Cortex of kidney (tissue), 1 donor: ENCODE data around the gene MGMT.

Experiments
- DNase-seq: peaks from one replicate; lab custom pipeline; 2025; lab: John Stamatoyannopoulos, UW

MGMT gene

GRCh38 chr10:129654461-129654860 lies 187.4 kb downstream of the MGMT start:
- no peak for DNase-seq

- no peak for DNase-seq
Observed at GRCh38 chr10:129655007-129655678, 188.1 kb downstream of the MGMT start.

GRCh38 chr10:129655679-129656031 lies 188.6 kb downstream of the MGMT start:
- DNase-seq: no peak

- DNase-seq: no peak
Observed at GRCh38 chr10:129656642-129657041, 189.6 kb downstream of the MGMT start.

GRCh38 chr10:129657297-129658017 lies 190.4 kb downstream of the MGMT start:
- no peak for DNase-seq

- no peak for DNase-seq
Observed at GRCh38 chr10:129658376-129659072, 191.5 kb downstream of the MGMT start.

GRCh38 chr10:129659508-129660268 lies 192.6 kb downstream of the MGMT start:
- DNase-seq: no peak

- no peak for DNase-seq
Observed at GRCh38 chr10:129660569-129660968, 193.5 kb downstream of the MGMT start.

- DNase-seq: no peak
Observed at GRCh38 chr10:129662426-129662825, 195.4 kb downstream of the MGMT start.

- no peak for DNase-seq
Observed at GRCh38 chr10:129670124-129670523, 203.1 kb downstream of the MGMT start.

- DNase-seq: no peak
Observed at GRCh38 chr10:129673292-129673691, 206.3 kb downstream of the MGMT start.

GRCh38 chr10:129675027-129675769 lies 208.2 kb downstream of the MGMT start:
- DNase-seq: no peak

GRCh38 chr10:129676014-129676413 lies 209.0 kb downstream of the MGMT start:
- DNase-seq: no peak

GRCh38 chr10:129677377-129677927 lies 210.4 kb downstream of the MGMT start:
- DNase-seq: no peak

- no peak for DNase-seq
Observed at GRCh38 chr10:129678186-129678585, 211.1 kb downstream of the MGMT start.

- no peak for DNase-seq
Observed at GRCh38 chr10:129679207-129679606, 212.2 kb downstream of the MGMT start.

- DNase-seq: no peak
Observed at GRCh38 chr10:129680661-129681344, 213.8 kb downstream of the MGMT start.

GRCh38 chr10:129681856-129682255 lies 214.8 kb downstream of the MGMT start:
- DNase-seq: no peak

GRCh38 chr10:129683519-129683918 lies 216.5 kb downstream of the MGMT start:
- no peak for DNase-seq

- DNase-seq: no peak
Observed at GRCh38 chr10:129683920-129684319, 216.9 kb downstream of the MGMT start.

- DNase-seq: no peak
Observed at GRCh38 chr10:129685271-129685670, 218.2 kb downstream of the MGMT start.
